HUES48 (cell line): Measurements from ENCODE around the gene CD151.
A peak's percentile ranks its signal among the peaks of the same experiment; 100 is the strongest.

Source experiments
- H3K27ac ChIP-seq: one replicate; pipeline ENCODE4 v1.7.0; 2013; ENCODE audit warnings: low read depth, low read length, inconsistent platforms
- H3K27me3 ChIP-seq: 2 replicates; pipeline ENCODE4 v1.6.1; 2013; ENCODE audit warnings: mild to moderate bottlenecking, low read length; ENCODE audit not compliant: control insufficient read depth, insufficient read depth
- H3K36me3 ChIP-seq: 2 replicates; pipeline ENCODE4 v1.6.1; 2013; ENCODE audit warnings: low read length; ENCODE audit not compliant: control insufficient read depth, insufficient read depth
- H3K4me1 ChIP-seq: 2 replicates; pipeline ENCODE4 v1.6.1; 2013; ENCODE audit warnings: mild to moderate bottlenecking, low read length; ENCODE audit not compliant: control insufficient read depth, insufficient read depth
- H3K4me3 ChIP-seq: 2 replicates; pipeline ENCODE4 v1.5.1; 2013; ENCODE audit warnings: mild to moderate bottlenecking, low read depth, low read length
- H3K9ac ChIP-seq: 2 replicates; pipeline ENCODE4 v1.6.1; 2013; ENCODE audit warnings: mild to moderate bottlenecking, low read depth, low read length, moderate library complexity
- H3K9me3 ChIP-seq: 2 replicates; pipeline ENCODE4 v1.6.1; 2013; ENCODE audit warnings: low read length; ENCODE audit not compliant: control insufficient read depth, insufficient read depth

The CD151 gene

GRCh38 chr11:848380-848931 lies 15.7 kb downstream of the CD151 start:
- Histone ChIP-seq H3K27ac (no peak overlapping the region), H3K27me3 (peaks cover 3% of the 10 kb centered on the region; the same call in 1 of the 2 replicates), H3K4me1 (peaks cover 23% of the 10 kb centered on the region), H3K4me3 (no peak overlapping the region), H3K36me3 (no peaks in the 10 kb centered on the region), H3K9me3 (no peaks in the 10 kb centered on the region), H3K9ac (no peak overlapping the region)

GRCh38 chr11:849104-849824 lies 16.5 kb downstream of the CD151 start:
- H3K9me3 ChIP-seq = no peaks in the 10 kb centered on the region
- H3K27ac ChIP-seq = no peak overlapping the region
- peaks cover 23% of the 10 kb centered on the region for H3K4me1 ChIP-seq
- peak overlapping the region; percentile 68 for H3K4me3 ChIP-seq
- no peaks in the 10 kb centered on the region for H3K36me3 ChIP-seq
- no peak overlapping the region for H3K9ac ChIP-seq
- peaks cover 3% of the 10 kb centered on the region; the same call in 1 of the 2 replicates for H3K27me3 ChIP-seq

- H3K4me1 ChIP-seq = peaks cover 19% of the 10 kb centered on the region
- H3K9ac ChIP-seq = no peak overlapping the region
- H3K4me3 ChIP-seq = peak overlapping the region; percentile 68
- no peaks in the 10 kb centered on the region for H3K9me3 ChIP-seq
- no peaks in the 10 kb centered on the region for H3K36me3 ChIP-seq
- H3K27me3 ChIP-seq = peaks cover 3% of the 10 kb centered on the region; the same call in 1 of the 2 replicates
- no peak overlapping the region for H3K27ac ChIP-seq
Observed at GRCh38 chr11:849951-850774, 17.4 kb downstream of the CD151 start.

GRCh38 chr11:850775-851763 lies 18.3 kb downstream of the CD151 start:
- no peaks in the 10 kb centered on the region for H3K36me3 ChIP-seq
- peak overlapping the region; percentile 68 for H3K4me3 ChIP-seq
- H3K27me3 ChIP-seq = peaks cover 3% of the 10 kb centered on the region; the same call in 1 of the 2 replicates
- no peak overlapping the region for H3K9ac ChIP-seq
- H3K4me1 ChIP-seq = peaks cover 13% of the 10 kb centered on the region; the same call in 1 of the 2 replicates
- no peak overlapping the region for H3K27ac ChIP-seq
- H3K9me3 ChIP-seq = no peaks in the 10 kb centered on the region

- peaks cover 15% of the 10 kb centered on the region for H3K4me1 ChIP-seq
- no peak overlapping the region for H3K4me3 ChIP-seq
- no peak overlapping the region for H3K27ac ChIP-seq
- H3K27me3 ChIP-seq = peaks cover 3% of the 10 kb centered on the region; the same call in 1 of the 2 replicates
- H3K9me3 ChIP-seq = no peaks in the 10 kb centered on the region
- no peaks in the 10 kb centered on the region for H3K36me3 ChIP-seq
- no peak overlapping the region for H3K9ac ChIP-seq
Observed at GRCh38 chr11:852762-853161, 20.0 kb downstream of the CD151 start.

- Histone ChIP-seq H3K27ac (no peak overlapping the region), H3K9ac (no peak overlapping the region), H3K36me3 (no peaks in the 10 kb centered on the region), H3K4me3 (no peak overlapping the region), H3K9me3 (no peaks in the 10 kb centered on the region), H3K4me1 (peaks cover 10% of the 10 kb centered on the region), H3K27me3 (peaks cover 3% of the 10 kb centered on the region; the same call in 1 of the 2 replicates)
Observed at GRCh38 chr11:853682-854448, 21.1 kb downstream of the CD151 start.

GRCh38 chr11:854601-855329 lies 22.0 kb downstream of the CD151 start:
- no peaks in the 10 kb centered on the region for H3K9me3 ChIP-seq
- peaks cover 10% of the 10 kb centered on the region for H3K4me1 ChIP-seq
- no peak overlapping the region for H3K4me3 ChIP-seq
- H3K27me3 ChIP-seq = peaks cover 3% of the 10 kb centered on the region; the same call in 1 of the 2 replicates
- no peak overlapping the region for H3K27ac ChIP-seq
- no peak overlapping the region for H3K9ac ChIP-seq
- no peaks in the 10 kb centered on the region for H3K36me3 ChIP-seq

- H3K9ac ChIP-seq = no peak overlapping the region
- H3K4me1 ChIP-seq = peaks cover 10% of the 10 kb centered on the region
- no peaks in the 10 kb centered on the region for H3K9me3 ChIP-seq
- H3K27ac ChIP-seq = no peak overlapping the region
- no peak overlapping the region for H3K4me3 ChIP-seq
- peaks cover 3% of the 10 kb centered on the region; the same call in 1 of the 2 replicates for H3K27me3 ChIP-seq
- no peaks in the 10 kb centered on the region for H3K36me3 ChIP-seq
Observed at GRCh38 chr11:855330-855674, 22.6 kb downstream of the CD151 start.

- H3K4me3 ChIP-seq = no peak overlapping the region
- no peaks in the 10 kb centered on the region for H3K36me3 ChIP-seq
- H3K4me1 ChIP-seq = peaks cover 10% of the 10 kb centered on the region
- no peak overlapping the region for H3K27ac ChIP-seq
- no peak overlapping the region for H3K9ac ChIP-seq
- H3K9me3 ChIP-seq = no peaks in the 10 kb centered on the region
- H3K27me3 ChIP-seq = no peaks in the 10 kb centered on the region
Observed at GRCh38 chr11:855796-856195, 23.0 kb downstream of the CD151 start.
